GM23248 (cell line): ENCODE data around the gene IRF6. TPM values are rescaled to one million over a fixed set of nuclear protein-coding genes. Genes with fewer than 3 reads are reported as not detected.

Experiments used
- DNase-seq: peaks from one replicate; pipeline ENCODE4 v3.0.0-alpha.2; 2015
- H2AFZ ChIP-seq: fragments of 200-600 bp; sonication (generic); 2 replicates; pipeline ENCODE4 v1.6.1; 2016; ENCODE audit warnings: antibody characterized with exemption
- H3F3A ChIP-seq: fragments of 200-600 bp; sonication (generic); 2 replicates; pipeline ENCODE4 v1.6.1; 2016; ENCODE audit warnings: mild to moderate bottlenecking, antibody characterized with exemption, mixed run types; ENCODE audit not compliant: insufficient read depth
- H3K27ac ChIP-seq: fragments of 200-600 bp; sonication (generic); 2 replicates; pipeline ENCODE4 v1.5.1; 2016; ENCODE audit warnings: mild to moderate bottlenecking
- H3K27me3 ChIP-seq: fragments of 200-600 bp; sonication (generic); replicated peaks from 2 replicates; pipeline ENCODE4 v1.6.1; 2016; ENCODE audit warnings: mild to moderate bottlenecking; ENCODE audit not compliant: insufficient read depth
- H3K36me3 ChIP-seq: fragments of 200-600 bp; sonication (generic); 2 replicates; pipeline ENCODE4 v1.6.1; 2016; ENCODE audit warnings: low read depth, mild to moderate bottlenecking
- H3K4me1 ChIP-seq: fragments of 200-600 bp; sonication (generic); 2 replicates; pipeline ENCODE4 v1.6.1; 2016; ENCODE audit warnings: mild to moderate bottlenecking; ENCODE audit not compliant: insufficient read depth
- H3K4me2 ChIP-seq: fragments of 200-600 bp; sonication (generic); one replicate; pipeline ENCODE4 v1.6.1; 2016; ENCODE audit warnings: mild to moderate bottlenecking; ENCODE audit not compliant: unreplicated experiment
- H3K4me3 ChIP-seq: fragments of 200-600 bp; sonication (generic); 2 replicates; pipeline ENCODE4 v1.5.1; 2016; ENCODE audit warnings: mild to moderate bottlenecking
- H3K79me2 ChIP-seq: fragments of 200-600 bp; sonication (generic); 2 replicates; pipeline ENCODE4 v1.6.1; 2016; ENCODE audit warnings: mild to moderate bottlenecking; ENCODE audit not compliant: insufficient read depth
- H3K9ac ChIP-seq: fragments of 200-600 bp; sonication (generic); 2 replicates; pipeline ENCODE4 v1.6.1; 2016; ENCODE audit warnings: mild to moderate bottlenecking
- H3K9me2 ChIP-seq: fragments of 200-600 bp; sonication (generic); 2 replicates; pipeline ENCODE4 v1.6.1; 2016; ENCODE audit warnings: mixed run types, mild to moderate bottlenecking, moderate library complexity; ENCODE audit not compliant: insufficient read depth
- H3K9me3 ChIP-seq: fragments of 200-600 bp; sonication (generic); one replicate; pipeline ENCODE4 v1.6.1; 2017; ENCODE audit warnings: low read depth
- H4K20me1 ChIP-seq: fragments of 200-600 bp; sonication (generic); 2 replicates; pipeline ENCODE4 v1.6.0; 2016; ENCODE audit not compliant: insufficient read depth
- EZH2 ChIP-seq: fragments of 200-600 bp; sonication (generic); IDR thresholded peaks from 2 replicates; pipeline ENCODE4 v1.6.1; 2018; ENCODE audit warnings: antibody characterized with exemption, mild to moderate bottlenecking; ENCODE audit not compliant: insufficient read depth, poor library complexity, severe bottlenecking
- EZH2phosphoT487 ChIP-seq: fragments of 200-600 bp; sonication (generic); IDR thresholded peaks from 2 replicates; pipeline ENCODE4 v1.6.1; 2018; ENCODE audit warnings: antibody characterized with exemption, moderate library complexity, mild to moderate bottlenecking, low read depth; ENCODE audit not compliant: insufficient read depth
- WGBS, 2 experiments: methylation state at CpG; one replicate each; pipeline ENCODE4 v1.1.6; 2015 to 2017; ENCODE audit warnings: low lambda C conversion rate in 2 of 2, low coverage in 1 of 2; ENCODE audit errors: missing lambda C conversion rate in 2 of 2; 5-methylcytosine and 5-hydroxymethylcytosine counted together
- in situ Hi-C: fragments of 300-500 bp; cut with MboI; formaldehyde crosslinking; loops from 2 replicates; pipeline ENCODE4 v1.15.0; 2020
- polyA plus RNA-seq: library from polyadenylated mRNA; unstranded; fragments of >200 nt; fragmentation: Nextera tagmentation; extraction: Ambion mirVana; gene quantifications from 2 replicates; pipeline ENCODE4 v1.2.1, GENCODE V29; 2016
- total RNA-seq: library from RNA; depleted of rRNA; stranded (reverse); fragments of >200 nt; shearing (Covaris generic); gene quantifications from 2 replicates; pipeline ENCODE4 v1.2.3, GENCODE V29; 2014

The IRF6 gene
- total and polyA plus RNA-seq, 2 experiments from 2014 or later: 0.84 to 1.3 TPM

- no peak for TF ChIP-seq EZH2
- no peak for TF ChIP-seq EZH2phosphoT487
- Histone ChIP-seq H3K9ac (no peak overlapping the region), H3K4me3 (no peak overlapping the region), H3K27ac (no peak overlapping the region), H3K9me2 (no peaks in the 10 kb centered on the region), H3K4me2 (no peak overlapping the region), H3K9me3 (no peaks in the 10 kb centered on the region), H3K79me2 (no peaks in the 10 kb centered on the region), H3K4me1 (no peaks in the 10 kb centered on the region), H3F3A (no peaks in the 10 kb centered on the region), H3K27me3 (no peaks in the 10 kb centered on the region), H2AFZ (no peak overlapping the region), H3K36me3 (no peaks in the 10 kb centered on the region), H4K20me1 (no peaks in the 10 kb centered on the region)
- no peak for DNase-seq
- in situ Hi-C loops: no loop called here
- 56 to 76% methylated on average over 1 of the region's 1 CpG for WGBS, 2 experiments
Measured at GRCh38 chr1:209755256-209755655, 50.7 kb downstream of the IRF6 start.

- no peaks in the 10 kb centered on the region for H4K20me1 ChIP-seq
- no peak overlapping the region for H2AFZ ChIP-seq
- no peak overlapping the region for H3K4me2 ChIP-seq
- 88 to 90% methylated on average over 3 of the region's 3 CpGs for WGBS, 2 experiments
- no peak for DNase-seq
- H3K79me2 ChIP-seq: no peaks in the 10 kb centered on the region
- H3F3A ChIP-seq: no peaks in the 10 kb centered on the region
- no peaks in the 10 kb centered on the region for H3K27me3 ChIP-seq
- in situ Hi-C loops: no loop called here
- no peaks in the 10 kb centered on the region for H3K36me3 ChIP-seq
- H3K9ac ChIP-seq: no peak overlapping the region
- TF ChIP-seq EZH2phosphoT487 (no peak), EZH2 (no peak)
- no peaks in the 10 kb centered on the region for H3K4me1 ChIP-seq
- H3K9me3 ChIP-seq: no peaks in the 10 kb centered on the region
- no peak overlapping the region for H3K4me3 ChIP-seq
- H3K27ac ChIP-seq: no peak overlapping the region
- no peaks in the 10 kb centered on the region for H3K9me2 ChIP-seq
Measured at GRCh38 chr1:209752890-209753289, 53.1 kb downstream of the IRF6 start.

GRCh38 chr1:209751627-209752231 is 54.2 kb downstream of the IRF6 start:
- Histone ChIP-seq H3K4me3 (no peak overlapping the region), H3K4me2 (no peak overlapping the region), H3K27me3 (no peaks in the 10 kb centered on the region), H3K4me1 (no peaks in the 10 kb centered on the region), H3K79me2 (no peaks in the 10 kb centered on the region), H3K9ac (no peak overlapping the region), H3K9me2 (no peaks in the 10 kb centered on the region), H3F3A (no peaks in the 10 kb centered on the region), H4K20me1 (no peaks in the 10 kb centered on the region), H2AFZ (no peak overlapping the region), H3K27ac (no peak overlapping the region), H3K9me3 (no peaks in the 10 kb centered on the region), H3K36me3 (no peaks in the 10 kb centered on the region)
- TF ChIP-seq EZH2: no peak
- DNase-seq: no peak
- WGBS, 2 experiments: 49 to 51% methylated on average over 5 of the region's 5 CpGs
- in situ Hi-C loops: no loop called here

DNA sequence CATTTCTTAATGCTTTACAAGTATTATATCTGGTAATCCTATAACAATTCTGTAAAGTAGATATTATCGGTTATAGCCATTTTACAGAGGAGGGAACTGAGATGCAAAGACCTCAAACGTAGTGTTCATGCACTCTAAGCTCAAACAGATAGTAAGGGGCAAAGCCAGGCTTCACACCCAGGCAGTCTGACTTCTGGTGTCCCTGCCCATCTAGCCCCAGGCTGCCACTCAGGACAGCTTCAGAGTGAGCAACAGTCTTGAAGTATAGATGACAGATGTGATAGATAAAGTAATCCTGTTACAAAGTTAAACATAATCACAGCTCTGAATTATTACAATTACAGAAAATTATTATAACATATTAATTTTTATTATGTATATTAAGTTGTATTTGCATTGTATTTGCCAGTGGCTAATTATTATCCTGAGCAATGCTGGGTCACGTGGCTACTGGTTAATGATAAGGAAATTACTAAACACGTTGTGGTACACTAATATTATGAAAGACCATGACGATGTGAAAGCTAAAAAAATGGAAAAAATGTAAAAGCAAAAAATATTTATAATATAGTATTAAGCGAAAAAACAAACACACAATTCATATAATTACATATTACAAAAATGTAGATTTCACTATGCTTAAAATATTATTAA is 56.1 kb downstream of the IRF6 start:
- in situ Hi-C loops: no loop called here
- Histone ChIP-seq H3K4me2 (no peak overlapping the region), H3K4me3 (no peak overlapping the region), H3K27me3 (no peaks in the 10 kb centered on the region), H4K20me1 (no peaks in the 10 kb centered on the region), H3K9ac (no peak overlapping the region), H3K9me2 (no peaks in the 10 kb centered on the region), H3K4me1 (no peaks in the 10 kb centered on the region), H3K27ac (no peak overlapping the region), H3K79me2 (no peaks in the 10 kb centered on the region), H2AFZ (no peak overlapping the region), H3K36me3 (no peaks in the 10 kb centered on the region), H3K9me3 (no peaks in the 10 kb centered on the region), H3F3A (no peaks in the 10 kb centered on the region)
- no peak for DNase-seq
- WGBS, 2 experiments: 45 to 49% methylated on average over 6 of the region's 6 CpGs
- TF ChIP-seq EZH2phosphoT487 (no peak), EZH2 (no peak)
